ENCODE data around the gene GPR162.

The GPR162 gene

GRCh38 chr12:6786416-6787094, 35.1 kb upstream of the GPR162 start:
- in situ Hi-C loops (cut with HindIII; ENCODE audit: low sequenced_read_pairs), result no loop called here

GRCh38 chr12:6787309-6787708, 34.3 kb upstream of the GPR162 start:
- in situ Hi-C loops (cut with HindIII; ENCODE audit: low sequenced_read_pairs), result no loop called here

- in situ Hi-C loops (cut with HindIII; ENCODE audit: low sequenced_read_pairs), result no loop called here
Observed at GRCh38 chr12:6788972-6789924, 32.4 kb upstream of the GPR162 start, which contains the start of gene CD4. TSS of gene CD4 (plus strand) at chr12:6789528. CDS start at chr12:6800139, 10,611 bp downstream.

GRCh38 chr12:6790496-6791150, 31.0 kb upstream of the GPR162 start:
- in situ Hi-C loops (cut with HindIII; ENCODE audit: low sequenced_read_pairs), result no loop called here

GRCh38 chr12:6791931-6792520, 29.6 kb upstream of the GPR162 start:
- in situ Hi-C loops (cut with HindIII; ENCODE audit: low sequenced_read_pairs), result no loop called here

- in situ Hi-C loops (cut with HindIII; ENCODE audit: low sequenced_read_pairs), result no loop called here
Observed at GRCh38 chr12:6792522-6793201, 29.0 kb upstream of the GPR162 start.

- in situ Hi-C loops (cut with HindIII; ENCODE audit: low sequenced_read_pairs), result no loop called here
Observed at GRCh38 chr12:6795088-6795487, 26.5 kb upstream of the GPR162 start.

GRCh38 chr12:6796576-6796975, 25.0 kb upstream of the GPR162 start:
- in situ Hi-C loops (cut with HindIII; ENCODE audit: low sequenced_read_pairs), result no loop called here

GRCh38 chr12:6799147-6799546, 22.5 kb upstream of the GPR162 start:
- in situ Hi-C loops (cut with HindIII; ENCODE audit: low sequenced_read_pairs), result no loop called here

GRCh38 chr12:6807170-6807569, 14.5 kb upstream of the GPR162 start:
- in situ Hi-C loops (cut with HindIII; ENCODE audit: low sequenced_read_pairs), result no loop called here

GRCh38 chr12:6809056-6809455, 12.6 kb upstream of the GPR162 start:
- in situ Hi-C loops (cut with HindIII; ENCODE audit: low sequenced_read_pairs), result no loop called here

GRCh38 chr12:6810758-6811157, 10.9 kb upstream of the GPR162 start:
- in situ Hi-C loops (cut with HindIII; ENCODE audit: low sequenced_read_pairs), result no loop called here

- in situ Hi-C loops (cut with HindIII; ENCODE audit: low sequenced_read_pairs), result no loop called here
Observed at GRCh38 chr12:6813363-6813762, 8.3 kb upstream of the GPR162 start.

GRCh38 chr12:6816598-6816997, 5.0 kb upstream of the GPR162 start:
- in situ Hi-C loops (cut with HindIII; ENCODE audit: low sequenced_read_pairs), result no loop called here

GRCh38 chr12:6817098-6817497, 4.5 kb upstream of the GPR162 start:
- in situ Hi-C loops (cut with HindIII; ENCODE audit: low sequenced_read_pairs), result no loop called here

- in situ Hi-C loops (cut with HindIII; ENCODE audit: low sequenced_read_pairs), result no loop called here
Observed at GRCh38 chr12:6817662-6818157, 3.9 kb upstream of the GPR162 start.

- in situ Hi-C loops (cut with HindIII; ENCODE audit: low sequenced_read_pairs), result no loop called here
Observed at GRCh38 chr12:6818222-6818621, 3.4 kb upstream of the GPR162 start.

- in situ Hi-C loops (cut with HindIII; ENCODE audit: low sequenced_read_pairs), result no loop called here
Observed at GRCh38 chr12:6818645-6819044, 3.0 kb upstream of the GPR162 start.

GRCh38 chr12:6819106-6820030, 2.3 kb upstream of the GPR162 start:
- in situ Hi-C loops (cut with HindIII; ENCODE audit: low sequenced_read_pairs), result no loop called here

Data from DLD1 (cell line).